SK-N-SH treated with all-trans-retinoic acid at 6 μM for 48 hours (cell line): Measurements from ENCODE around the gene SEC14L2.
"Not testable (repeated sequence)": the region's sequence is repeated elsewhere in the genome, so short reads cannot be mapped to it uniquely, and the experiment has no call there.

ENCODE experiments used
- ATAC-seq: fragments of 200-7000 bp; cut with Tn5 transposase; 3 replicates; pipeline ENCODE4 v1.9.1; 2020; ENCODE audit warnings: mild to moderate bottlenecking, moderate library complexity
- ARNTL ChIP-seq: fragments of 450-650 bp; formaldehyde crosslinking; IDR thresholded peaks from 2 replicates; pipeline ENCODE4 v1.5.0; 2020; ENCODE audit warnings: low read depth, mild to moderate bottlenecking, moderate library complexity, borderline replicate concordance
- CSDC2 ChIP-seq: fragments of 250-450 bp; sonication (Bioruptor Pico); IDR thresholded peaks from 2 replicates; pipeline ENCODE4 v1.5.0; 2020; ENCODE audit warnings: mild to moderate bottlenecking, moderate library complexity
- CSRNP3 ChIP-seq: fragments of 250-450 bp; sonication (Bioruptor Pico); IDR thresholded peaks from 2 replicates; pipeline ENCODE4 v1.5.1; 2021; ENCODE audit warnings: mild to moderate bottlenecking, moderate library complexity
- ESRRG ChIP-seq: fragments of 250-450 bp; sonication (Bioruptor Pico); IDR thresholded peaks from 2 replicates; pipeline ENCODE4 v1.6.1; 2021; ENCODE audit warnings: mild to moderate bottlenecking
- ISL1 ChIP-seq: fragments of 250-450 bp; sonication (Bioruptor Pico); IDR thresholded peaks from 2 replicates; pipeline ENCODE4 v2.1.2; 2022; ENCODE audit warnings: mild to moderate bottlenecking, moderate library complexity
- OSR1 ChIP-seq: fragments of 250-450 bp; sonication (Bioruptor Pico); IDR thresholded peaks from 2 replicates; pipeline ENCODE4 v1.8.0; 2022; ENCODE audit warnings: moderate library complexity, mild to moderate bottlenecking, inconsistent platforms
- PATZ1 ChIP-seq: fragments of 250-450 bp; sonication (Bioruptor Pico); IDR thresholded peaks from 2 replicates; pipeline ENCODE4 v1.8.0; 2020; ENCODE audit warnings: mild to moderate bottlenecking, moderate library complexity, borderline replicate concordance
- POU6F1 ChIP-seq: fragments of 250-450 bp; sonication (Bioruptor Pico); IDR thresholded peaks from 2 replicates; pipeline ENCODE4 v1.8.0; 2021; ENCODE audit warnings: low read depth, mild to moderate bottlenecking, moderate library complexity, borderline replicate concordance
- RARB ChIP-seq: fragments of 250-450 bp; sonication (Bioruptor Pico); IDR thresholded peaks from 2 replicates; pipeline ENCODE4 v1.8.0; 2021; ENCODE audit warnings: mild to moderate bottlenecking, moderate library complexity
- SNAI2 ChIP-seq: fragments of 250-450 bp; sonication (Bioruptor Pico); IDR thresholded peaks from 2 replicates; pipeline ENCODE4 v1.5.0; 2020; ENCODE audit warnings: mild to moderate bottlenecking, moderate library complexity
- TCF4 ChIP-seq: fragments of 250-450 bp; sonication (Bioruptor Pico); IDR thresholded peaks from 2 replicates; pipeline ENCODE4 v1.8.0; 2021; ENCODE audit warnings: mild to moderate bottlenecking, moderate library complexity, borderline replicate concordance
- TSHZ2 ChIP-seq: fragments of 250-450 bp; sonication (Bioruptor Pico); IDR thresholded peaks from 2 replicates; pipeline ENCODE4 v1.5.0; 2020; ENCODE audit warnings: mild to moderate bottlenecking, moderate library complexity
- ZC3H10 ChIP-seq: fragments of 250-450 bp; sonication (Bioruptor Pico); IDR thresholded peaks from 2 replicates; pipeline ENCODE4 v1.5.1; 2021; ENCODE audit warnings: mild to moderate bottlenecking, moderate library complexity
- ZFP3 ChIP-seq: fragments of 250-450 bp; sonication (Bioruptor Pico); IDR thresholded peaks from 2 replicates; pipeline ENCODE4 v1.5.0; 2020; ENCODE audit warnings: mild to moderate bottlenecking, moderate library complexity
- ZFP30 ChIP-seq: fragments of 450-650 bp; formaldehyde crosslinking; IDR thresholded peaks from 2 replicates; pipeline ENCODE4 v1.5.0; 2022; ENCODE audit warnings: mild to moderate bottlenecking, moderate library complexity
- ZNF565 ChIP-seq: fragments of 450-650 bp; formaldehyde crosslinking; conservative IDR thresholded peaks from 2 replicates; pipeline ENCODE4 v1.5.0; 2020; ENCODE audit warnings: low read depth, mild to moderate bottlenecking, moderate library complexity
- ZNF70 ChIP-seq: fragments of 450-650 bp; formaldehyde crosslinking; IDR thresholded peaks from 2 replicates; pipeline ENCODE4 v1.5.0; 2020; ENCODE audit warnings: mild to moderate bottlenecking, moderate library complexity
- ZNF8 ChIP-seq: fragments of 450-650 bp; formaldehyde crosslinking; IDR thresholded peaks from 2 replicates; pipeline ENCODE4 v1.5.0; 2020; ENCODE audit warnings: mild to moderate bottlenecking, moderate library complexity

Gene SEC14L2

GRCh38 chr22:30455075-30455840, 58.4 kb downstream of the SEC14L2 start:
- TF ChIP-seq OSR1 (CRISPR knock-in tag) (no peak), ISL1 (CRISPR knock-in tag) (no peak), ZNF8 (CRISPR knock-in tag) (no peak), POU6F1 (CRISPR knock-in tag) (no peak), CSDC2 (CRISPR knock-in tag) (no peak), TCF4 (no peak), ZC3H10 (no peak), ZFP30 (CRISPR knock-in tag) (no peak)
- no peak for ATAC-seq

GRCh38 chr22:30457981-30458380, 61.2 kb downstream of the SEC14L2 start:
- ATAC-seq: no peak
- no peak for TF ChIP-seq POU6F1 (CRISPR knock-in tag)
- TF ChIP-seq, all 23 proteins: peak for 0

- peak; percentile 92 for TF ChIP-seq ZNF70 (CRISPR knock-in tag)
- no peak for TF ChIP-seq ARNTL (CRISPR knock-in tag)
- no peak for TF ChIP-seq POU6F1 (CRISPR knock-in tag)
- no peak for TF ChIP-seq ZNF8 (CRISPR knock-in tag)
- no peak for TF ChIP-seq ESRRG
- TF ChIP-seq TCF4: no peak
- no peak for TF ChIP-seq PATZ1 (CRISPR knock-in tag)
- no peak for TF ChIP-seq OSR1 (CRISPR knock-in tag)
- TF ChIP-seq, all 23 proteins: peak for 1
- no peak for ATAC-seq
Measured at GRCh38 chr22:30459181-30460052, 62.6 kb downstream of the SEC14L2 start.

- TF ChIP-seq SNAI2 (CRISPR knock-in tag) (no peak), TCF4 (no peak), ZFP3 (CRISPR knock-in tag) (no peak), POU6F1 (CRISPR knock-in tag) (no peak), ZNF565 (CRISPR knock-in tag) (no peak), TSHZ2 (no peak), ISL1 (CRISPR knock-in tag) (no peak), ZC3H10 (no peak), ESRRG (no peak), CSDC2 (CRISPR knock-in tag) (no peak), ZNF8 (CRISPR knock-in tag) (no peak), RARB (no peak), CSRNP3 (CRISPR knock-in tag) (no peak)
- no peak for ATAC-seq
Measured at GRCh38 chr22:30460147-30460546, 63.3 kb downstream of the SEC14L2 start.

GRCh38 chr22:30460555-30460954, 63.7 kb downstream of the SEC14L2 start:
- not testable (repeated sequence) for ATAC-seq
